SK-N-SH (cell line): Measurements from ENCODE around the gene OST4. TPM values are rescaled to one million over a fixed set of nuclear protein-coding genes. Genes with fewer than 3 reads are reported as not detected.
A peak's percentile ranks its signal among the peaks of the same experiment; 100 is the strongest.
"Not testable (repeated sequence)": the region's sequence is repeated elsewhere in the genome, so short reads cannot be mapped to it uniquely, and the experiment has no call there.

Source experiments
- CTCF ChIA-PET: fragments of 300-600, 350-600 bp; formaldehyde crosslinking; extraction: SDS; loops from one replicate; lab custom pipeline; 2021; lab: Yijun Ruan, JAX
- POLR2A ChIA-PET: fragments of 350-600 bp; sonication (Branson Sonifier 250); formaldehyde crosslinking; extraction: SDS; loops from one replicate; lab custom pipeline; 2020; ENCODE audit warnings: antibody characterized with exemption, inconsistent platforms; lab: Yijun Ruan, JAX
- DNase-seq: peaks from one replicate; pipeline ENCODE4 v3.0.0; 2012
- H2AFZ ChIP-seq: fragments of 200-600 bp; sonication (generic); 2 replicates; pipeline ENCODE4 v1.8.1; 2016; ENCODE audit warnings: antibody characterized with exemption, mild to moderate bottlenecking, low read depth
- H3F3A ChIP-seq: fragments of 200-600 bp; sonication (generic); replicated peaks from 2 replicates; pipeline ENCODE3; 2016; ENCODE audit warnings: antibody characterized with exemption, mild to moderate bottlenecking; ENCODE audit not compliant: insufficient read depth
- H3K27ac ChIP-seq, 2 experiments: fragments of 200-500 bp in 1 of 2; fragments of 200-600 bp in 1 of 2; sonication (Bioruptor generic) in 1 of 2; sonication (generic), shearing (Covaris generic) in 1 of 2; 2 replicates each; pipeline versions ENCODE4 v1.5.1 to v1.6.1; 2014 to 2016; ENCODE audit warnings: low read depth in 2 of 2, inconsistent platforms in 1 of 2, low read length in 1 of 2, mild to moderate bottlenecking in 1 of 2, mixed read lengths in 1 of 2
- H3K27me3 ChIP-seq: fragments of 200-600 bp; sonication (generic), shearing (Covaris generic); 2 replicates; pipeline ENCODE4 v1.6.1; 2016; ENCODE audit warnings: mixed run types; ENCODE audit not compliant: insufficient read depth
- H3K36me3 ChIP-seq, 2 experiments: fragments of 200-500 bp in 1 of 2; fragments of 200-600 bp in 1 of 2; sonication (Bioruptor generic) in 1 of 2; sonication (generic) in 1 of 2; replicated peaks in 1 of 2; 2 replicates each; pipeline versions ENCODE3 to v1.5.1; 2014 to 2016; ENCODE audit warnings: low read length in 1 of 2, mild to moderate bottlenecking in 1 of 2; ENCODE audit not compliant: insufficient read depth in 2 of 2, control insufficient read depth in 1 of 2
- H3K4me1 ChIP-seq, 2 experiments: fragments of 200-500 bp in 1 of 2; fragments of 200-600 bp in 1 of 2; sonication (Bioruptor generic) in 1 of 2; sonication (generic), shearing (Covaris generic) in 1 of 2; 2 replicates each; pipeline versions ENCODE4 v1.5.1 to v1.6.1; 2014 to 2016; ENCODE audit warnings: low read depth in 1 of 2, low read length in 1 of 2, mixed run types in 1 of 2; ENCODE audit not compliant: insufficient read depth in 2 of 2, control insufficient read depth in 1 of 2
- H3K4me2 ChIP-seq: fragments of 200-600 bp; sonication (generic), shearing (Covaris generic); 2 replicates; pipeline ENCODE4 v1.6.1; 2017; ENCODE audit warnings: mixed run types
- H3K4me3 ChIP-seq, 2 experiments: fragments of 200-500 bp in 1 of 2; fragments of 200-600 bp in 1 of 2; sonication (Bioruptor generic) in 1 of 2; sonication (generic), shearing (Covaris generic) in 1 of 2; 2 replicates each; pipeline versions ENCODE4 v1.5.1 to v1.8.1; 2014 to 2016; ENCODE audit warnings: low read depth in 2 of 2, inconsistent platforms in 1 of 2, low read length in 1 of 2, mild to moderate bottlenecking in 1 of 2, mixed read lengths in 1 of 2, moderate library complexity in 1 of 2
- H3K79me2 ChIP-seq: fragments of 200-600 bp; sonication (generic); 2 replicates; pipeline ENCODE4 v1.8.1; 2017; ENCODE audit warnings: mild to moderate bottlenecking; ENCODE audit not compliant: insufficient read depth
- H3K9ac ChIP-seq: fragments of 200-600 bp; sonication (generic); 2 replicates; pipeline ENCODE4 v1.6.1; 2017; ENCODE audit warnings: mixed run types
- H3K9me2 ChIP-seq: fragments of 200-600 bp; sonication (generic); 2 replicates; pipeline ENCODE4 v1.6.1; 2017; ENCODE audit warnings: mixed run types
- H3K9me3 ChIP-seq: fragments of 200-600 bp; sonication (generic); 2 replicates; pipeline ENCODE4 v1.6.1; 2017; ENCODE audit warnings: mixed run types, mild to moderate bottlenecking, moderate library complexity
- H4K20me1 ChIP-seq: fragments of 200-600 bp; sonication (generic); 2 replicates; pipeline ENCODE4 v1.6.1; 2017; ENCODE audit warnings: mild to moderate bottlenecking, mixed run types; ENCODE audit not compliant: insufficient read depth
- CHD2 ChIP-seq: fragments of 150-350 bp; IDR thresholded peaks from 2 replicates; pipeline ENCODE4 v1.6.1; 2018; ENCODE audit warnings: low read length; ENCODE audit not compliant: partially characterized antibody
- FOSL2 ChIP-seq: IDR thresholded peaks from 2 replicates; pipeline ENCODE4 v1.4.0; 2012; ENCODE audit warnings: low read depth, mild to moderate bottlenecking, moderate library complexity, borderline replicate concordance
- FOXJ3 ChIP-seq: sonication (generic); formaldehyde crosslinking; IDR thresholded peaks from 2 replicates; pipeline ENCODE4 v1.5.1; 2020; ENCODE audit warnings: mild to moderate bottlenecking, missing genetic modification reagents
- GATA2 ChIP-seq: sonication (generic); formaldehyde crosslinking; IDR thresholded peaks from 2 replicates; pipeline ENCODE4 v1.5.0; 2020; ENCODE audit warnings: mild to moderate bottlenecking, missing genetic modification reagents
- MXI1 ChIP-seq: IDR thresholded peaks from 2 replicates; pipeline ENCODE4 v1.6.1; 2012; ENCODE audit warnings: mild to moderate bottlenecking, low read depth, low read length, improper control_type of control experiment
- NRF1 ChIP-seq: IDR thresholded peaks from 2 replicates; pipeline ENCODE4 v1.6.1; 2012; ENCODE audit warnings: low read depth, mild to moderate bottlenecking, low read length
- RCOR1 ChIP-seq: fragments of 150-350 bp; IDR thresholded peaks from 2 replicates; pipeline ENCODE4 v1.6.1; 2017; ENCODE audit warnings: antibody characterized with exemption, low read length
- RFX5 ChIP-seq: IDR thresholded peaks from 2 replicates; pipeline ENCODE4 v1.6.1; 2012; ENCODE audit warnings: mild to moderate bottlenecking, improper control_type of control experiment, low read length
- TAF1 ChIP-seq: IDR thresholded peaks from 2 replicates; pipeline ENCODE4 v1.6.1; 2012; ENCODE audit warnings: low read depth, mild to moderate bottlenecking, low read length, moderate library complexity, borderline replicate concordance
- TCF12 ChIP-seq: IDR thresholded peaks from 2 replicates; pipeline ENCODE4 v1.4.0; 2012
- YY1 ChIP-seq: IDR thresholded peaks from 2 replicates; pipeline ENCODE4 v1.4.0; 2012; ENCODE audit warnings: low read depth, mild to moderate bottlenecking
- WGBS: methylation state at CpG from one replicate; pipeline ENCODE4 v1.1.6; 2017; ENCODE audit warnings: low lambda C conversion rate; 5-methylcytosine and 5-hydroxymethylcytosine counted together
- polyA plus RNA-seq, 3 experiments: library from polyadenylated mRNA; depleted of rRNA; stranded (reverse); fragments of >200 nt; gene quantifications; 2 replicates each; pipeline ENCODE4 v1.2.3, GENCODE V29; 2012
- TF ChIP-seq, protein P1 (sequence below): IDR thresholded peaks from 2 replicates; pipeline ENCODE4 v1.4.0; 2012; ENCODE audit warnings: low read depth
- TF ChIP-seq, protein P2 (sequence below): IDR thresholded peaks from 2 replicates; pipeline ENCODE4 v1.4.0; 2012; ENCODE audit warnings: low read depth, borderline replicate concordance
- TF ChIP-seq, protein P3 (sequence below): IDR thresholded peaks from 2 replicates; pipeline ENCODE4 v1.6.1; 2012; ENCODE audit warnings: mild to moderate bottlenecking, low read depth, low read length, moderate library complexity
- TF ChIP-seq, protein P4 (sequence below): IDR thresholded peaks from 2 replicates; pipeline ENCODE4 v1.4.0; 2012; ENCODE audit warnings: low read depth, borderline replicate concordance

Gene OST4
- polyA plus RNA-seq, 1 of the 3 experiments (the other 2 are of a cell fraction), result 1,851 TPM

DNA sequence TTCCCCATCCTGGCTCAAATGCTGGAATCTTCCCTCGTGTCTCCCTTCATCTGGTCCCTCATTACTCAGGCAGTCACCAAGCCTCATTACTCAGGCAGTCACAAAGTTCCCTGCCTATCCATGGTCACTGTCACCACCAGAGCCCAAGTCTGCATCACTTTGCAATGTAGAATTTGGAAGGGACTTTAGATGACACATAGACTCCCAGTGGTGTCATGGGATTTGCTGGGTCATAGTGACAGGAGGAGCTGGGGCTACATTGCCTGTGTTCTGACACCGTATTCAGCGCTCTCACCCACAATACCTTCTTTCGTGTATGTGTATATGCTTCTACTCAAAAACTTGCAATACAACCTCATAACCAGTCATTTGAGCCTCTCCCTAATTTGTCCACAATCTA is 4.9 kb upstream of the OST4 start:
- no peak overlapping the region for H3K4me3 ChIP-seq
- H3K9me2 ChIP-seq, result no peaks in the 10 kb centered on the region
- peak overlapping the region in 1 of 2 experiments; percentile 84; a peak in 2 of 4 replicates for H3K27ac ChIP-seq
- H3K27me3 ChIP-seq, result no peaks in the 10 kb centered on the region
- no peak overlapping the region for H3K9ac ChIP-seq
- H3K79me2 ChIP-seq, result peaks cover 27% of the 10 kb centered on the region
- no peak overlapping the region for H2AFZ ChIP-seq
- DNase-seq, result no peak
- TF ChIP-seq TAF1 (no peak), TCF12 (no peak), RFX5 (no peak), NRF1 (no peak), YY1 (no peak), RCOR1 (no peak), GATA2 (no peak), CHD2 (no peak), MXI1 (no peak), FOXJ3 (CRISPR knock-in tag) (no peak), FOSL2 (no peak)
- TF ChIP-seq, protein P1, sequence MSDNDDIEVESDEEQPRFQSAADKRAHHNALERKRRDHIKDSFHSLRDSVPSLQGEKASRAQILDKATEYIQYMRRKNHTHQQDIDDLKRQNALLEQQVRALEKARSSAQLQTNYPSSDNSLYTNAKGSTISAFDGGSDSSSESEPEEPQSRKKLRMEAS, result no peak
- TF ChIP-seq, protein P2, sequence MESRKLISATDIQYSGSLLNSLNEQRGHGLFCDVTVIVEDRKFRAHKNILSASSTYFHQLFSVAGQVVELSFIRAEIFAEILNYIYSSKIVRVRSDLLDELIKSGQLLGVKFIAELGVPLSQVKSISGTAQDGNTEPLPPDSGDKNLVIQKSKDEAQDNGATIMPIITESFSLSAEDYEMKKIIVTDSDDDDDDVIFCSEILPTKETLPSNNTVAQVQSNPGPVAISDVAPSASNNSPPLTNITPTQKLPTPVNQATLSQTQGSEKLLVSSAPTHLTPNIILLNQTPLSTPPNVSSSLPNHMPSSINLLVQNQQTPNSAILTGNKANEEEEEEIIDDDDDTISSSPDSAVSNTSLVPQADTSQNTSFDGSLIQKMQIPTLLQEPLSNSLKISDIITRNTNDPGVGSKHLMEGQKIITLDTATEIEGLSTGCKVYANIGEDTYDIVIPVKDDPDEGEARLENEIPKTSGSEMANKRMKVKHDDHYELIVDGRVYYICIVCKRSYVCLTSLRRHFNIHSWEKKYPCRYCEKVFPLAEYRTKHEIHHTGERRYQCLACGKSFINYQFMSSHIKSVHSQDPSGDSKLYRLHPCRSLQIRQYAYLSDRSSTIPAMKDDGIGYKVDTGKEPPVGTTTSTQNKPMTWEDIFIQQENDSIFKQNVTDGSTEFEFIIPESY, result no peak
- TF ChIP-seq, protein P3, sequence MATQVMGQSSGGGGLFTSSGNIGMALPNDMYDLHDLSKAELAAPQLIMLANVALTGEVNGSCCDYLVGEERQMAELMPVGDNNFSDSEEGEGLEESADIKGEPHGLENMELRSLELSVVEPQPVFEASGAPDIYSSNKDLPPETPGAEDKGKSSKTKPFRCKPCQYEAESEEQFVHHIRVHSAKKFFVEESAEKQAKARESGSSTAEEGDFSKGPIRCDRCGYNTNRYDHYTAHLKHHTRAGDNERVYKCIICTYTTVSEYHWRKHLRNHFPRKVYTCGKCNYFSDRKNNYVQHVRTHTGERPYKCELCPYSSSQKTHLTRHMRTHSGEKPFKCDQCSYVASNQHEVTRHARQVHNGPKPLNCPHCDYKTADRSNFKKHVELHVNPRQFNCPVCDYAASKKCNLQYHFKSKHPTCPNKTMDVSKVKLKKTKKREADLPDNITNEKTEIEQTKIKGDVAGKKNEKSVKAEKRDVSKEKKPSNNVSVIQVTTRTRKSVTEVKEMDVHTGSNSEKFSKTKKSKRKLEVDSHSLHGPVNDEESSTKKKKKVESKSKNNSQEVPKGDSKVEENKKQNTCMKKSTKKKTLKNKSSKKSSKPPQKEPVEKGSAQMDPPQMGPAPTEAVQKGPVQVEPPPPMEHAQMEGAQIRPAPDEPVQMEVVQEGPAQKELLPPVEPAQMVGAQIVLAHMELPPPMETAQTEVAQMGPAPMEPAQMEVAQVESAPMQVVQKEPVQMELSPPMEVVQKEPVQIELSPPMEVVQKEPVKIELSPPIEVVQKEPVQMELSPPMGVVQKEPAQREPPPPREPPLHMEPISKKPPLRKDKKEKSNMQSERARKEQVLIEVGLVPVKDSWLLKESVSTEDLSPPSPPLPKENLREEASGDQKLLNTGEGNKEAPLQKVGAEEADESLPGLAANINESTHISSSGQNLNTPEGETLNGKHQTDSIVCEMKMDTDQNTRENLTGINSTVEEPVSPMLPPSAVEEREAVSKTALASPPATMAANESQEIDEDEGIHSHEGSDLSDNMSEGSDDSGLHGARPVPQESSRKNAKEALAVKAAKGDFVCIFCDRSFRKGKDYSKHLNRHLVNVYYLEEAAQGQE, result no peak
- TF ChIP-seq, protein P4, sequence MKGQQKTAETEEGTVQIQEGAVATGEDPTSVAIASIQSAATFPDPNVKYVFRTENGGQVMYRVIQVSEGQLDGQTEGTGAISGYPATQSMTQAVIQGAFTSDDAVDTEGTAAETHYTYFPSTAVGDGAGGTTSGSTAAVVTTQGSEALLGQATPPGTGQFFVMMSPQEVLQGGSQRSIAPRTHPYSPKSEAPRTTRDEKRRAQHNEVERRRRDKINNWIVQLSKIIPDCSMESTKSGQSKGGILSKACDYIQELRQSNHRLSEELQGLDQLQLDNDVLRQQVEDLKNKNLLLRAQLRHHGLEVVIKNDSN, result no peak
- H3F3A ChIP-seq, result peaks cover 17% of the 10 kb centered on the region
- 95% methylated on average over 4 of the region's 4 CpGs for WGBS
- H3K36me3 ChIP-seq, result peaks cover under 1 to 9% of the 10 kb centered on the region in 2 experiments
- CTCF ChIA-PET, result interaction anchor here (0.9 to 14.6 kb wide), 6 partner anchors 9 to 115 kb away, joined by 3 to 227 read pairs (median 16); partner anchors contain the start of genes AGBL5, OST4 and TMEM214
- peaks cover 43 to 75% of the 10 kb centered on the region in 2 experiments for H3K4me1 ChIP-seq
- no peaks in the 10 kb centered on the region for H3K9me3 ChIP-seq
- H4K20me1 ChIP-seq, result no peaks in the 10 kb centered on the region; the same call in 1 of the 2 replicates
- POLR2A ChIA-PET, result interaction anchor here (1.3 to 4.0 kb wide), 2 partner anchors 15 to 26 kb away, joined by 3 to 42 read pairs; partner anchors contain the start of gene AGBL5
- H3K4me2 ChIP-seq, result no peak overlapping the region

DNA sequence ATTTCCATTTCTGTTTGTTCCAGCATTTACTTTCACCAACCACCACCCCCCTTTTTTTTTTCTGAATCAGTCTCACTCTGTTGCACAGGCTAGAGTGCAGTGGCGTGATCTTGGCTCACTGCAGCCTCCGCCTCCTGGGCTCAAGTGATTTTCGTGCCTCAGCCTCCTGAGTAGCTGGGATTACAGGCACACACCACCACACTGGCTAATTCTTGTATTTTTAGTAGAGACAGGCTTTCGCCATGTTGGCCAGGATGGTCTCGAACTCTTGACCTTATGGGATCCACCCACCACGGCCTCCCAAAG is 4.1 kb upstream of the OST4 start:
- Histone ChIP-seq H3F3A (peaks cover 17% of the 10 kb centered on the region), H3K27ac (peak overlapping the region; percentile 7 to 84; a peak in 3 of 4 replicates), H3K4me2 (0 out of 2 replicates have a peak overlapping the region, but pooled peaks have one; percentile 5), H3K79me2 (peaks cover 31% of the 10 kb centered on the region), H3K4me1 (peaks cover 40 to 72% of the 10 kb centered on the region in 2 experiments)
- not testable (repeated sequence) for DNase-seq, H2AFZ ChIP-seq, H3K4me3 ChIP-seq, H4K20me1 ChIP-seq, H3K27me3 ChIP-seq, H3K9me2 ChIP-seq, H3K9ac ChIP-seq, H3K9me3 ChIP-seq, H3K36me3 ChIP-seq
- POLR2A ChIA-PET, result interaction anchor here (1.0 to 5.7 kb wide), 2 partner anchors 11 to 24 kb away, joined by 3 to 80 read pairs; partner anchors contain the start of genes AGBL5 and KHK
- CTCF ChIA-PET, result interaction anchor here (1.0 to 18.5 kb wide), 5 partner anchors 7 to 227 kb away, joined by 4 to 227 read pairs (median 5); partner anchors contain the start of genes AGBL5, EMILIN1 and KHK
- 89% methylated on average over 6 of the region's 6 CpGs for WGBS
